Neural progenitor cell (in vitro differentiated cells): ENCODE measurements around the gene NEUROG1.

Source experiments
- EZH2 ChIP-seq: fragments of 200-600 bp; sonication (generic); IDR thresholded peaks from 2 replicates; pipeline ENCODE4 v1.6.1; 2017; ENCODE audit warnings: antibody characterized with exemption, mild to moderate bottlenecking, moderate library complexity
- TF ChIP-seq, protein P1 (sequence below): fragments of 200-600 bp; sonication (generic); IDR thresholded peaks from 2 replicates; pipeline ENCODE4 v1.5.1; 2017; ENCODE audit warnings: antibody characterized with exemption, mild to moderate bottlenecking

DNA sequence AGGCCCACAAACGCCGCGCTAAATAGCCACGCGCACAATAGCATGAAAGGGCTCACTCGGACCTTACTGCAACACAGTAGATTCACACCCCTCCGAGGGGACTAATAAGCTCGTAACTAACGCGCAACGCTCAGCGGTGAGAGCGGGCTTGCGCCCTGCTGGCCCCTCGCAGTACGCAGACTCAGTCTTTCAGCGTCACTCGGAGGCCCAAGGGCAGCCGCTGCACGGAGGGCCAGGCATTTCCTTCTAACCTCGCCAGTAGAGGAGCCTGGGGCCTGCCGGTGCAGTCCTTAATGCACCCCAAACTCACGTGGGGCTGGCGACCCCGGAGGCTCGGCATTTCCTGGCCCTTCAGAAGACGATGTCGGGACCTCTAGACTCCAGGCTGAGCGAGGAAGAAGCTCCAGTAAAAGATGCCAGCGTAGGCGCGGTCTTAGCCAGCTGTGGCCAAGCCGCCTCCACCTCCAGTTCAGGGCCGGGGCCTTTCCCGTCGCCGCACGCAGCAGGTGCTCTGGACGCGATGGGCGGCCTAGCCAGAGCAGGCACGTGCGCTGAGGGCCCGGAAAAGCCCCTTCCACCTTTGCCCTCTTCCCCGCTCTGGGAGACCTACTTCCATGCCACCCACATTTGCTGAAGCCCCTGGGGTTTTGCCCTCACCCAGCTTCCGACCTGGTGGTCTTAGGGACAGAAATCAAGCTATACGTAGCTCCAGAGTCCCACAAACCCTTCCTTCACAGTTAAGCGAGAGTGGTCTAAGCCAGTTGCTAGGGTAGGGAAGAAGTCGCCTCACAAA lies 45.3 kb downstream of the NEUROG1 start:
- TF ChIP-seq, protein P1, sequence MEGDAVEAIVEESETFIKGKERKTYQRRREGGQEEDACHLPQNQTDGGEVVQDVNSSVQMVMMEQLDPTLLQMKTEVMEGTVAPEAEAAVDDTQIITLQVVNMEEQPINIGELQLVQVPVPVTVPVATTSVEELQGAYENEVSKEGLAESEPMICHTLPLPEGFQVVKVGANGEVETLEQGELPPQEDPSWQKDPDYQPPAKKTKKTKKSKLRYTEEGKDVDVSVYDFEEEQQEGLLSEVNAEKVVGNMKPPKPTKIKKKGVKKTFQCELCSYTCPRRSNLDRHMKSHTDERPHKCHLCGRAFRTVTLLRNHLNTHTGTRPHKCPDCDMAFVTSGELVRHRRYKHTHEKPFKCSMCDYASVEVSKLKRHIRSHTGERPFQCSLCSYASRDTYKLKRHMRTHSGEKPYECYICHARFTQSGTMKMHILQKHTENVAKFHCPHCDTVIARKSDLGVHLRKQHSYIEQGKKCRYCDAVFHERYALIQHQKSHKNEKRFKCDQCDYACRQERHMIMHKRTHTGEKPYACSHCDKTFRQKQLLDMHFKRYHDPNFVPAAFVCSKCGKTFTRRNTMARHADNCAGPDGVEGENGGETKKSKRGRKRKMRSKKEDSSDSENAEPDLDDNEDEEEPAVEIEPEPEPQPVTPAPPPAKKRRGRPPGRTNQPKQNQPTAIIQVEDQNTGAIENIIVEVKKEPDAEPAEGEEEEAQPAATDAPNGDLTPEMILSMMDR, result no peak
- TF ChIP-seq EZH2, result peak; percentile 64
